K562 (cell line): Measurements from ENCODE around the gene WIPF1. TPM values are rescaled to one million over a fixed set of nuclear protein-coding genes. Genes with fewer than 3 reads are reported as not detected.

Experiments
- ATAC-seq: fragments of 200-7000 bp; cut with Tn5 transposase; 3 replicates; pipeline ENCODE4 v1.9.1; 2020; ENCODE audit warnings: moderate library complexity
- BruUV-seq: library from RNA; stranded (reverse); fragments of 400-500 nt; replicated peaks from 2 replicates; lab custom pipeline; 2021; lab: Mats Ljungman, UMichigan
- CTCF ChIA-PET: fragments of 300-600 bp; formaldehyde crosslinking; extraction: SDS; loops from one replicate; lab custom pipeline; 2021; ENCODE audit warnings: low intra/inter-chr PET ratio; lab: Yijun Ruan, JAX
- POLR2A ChIA-PET: fragments of 300-600, 350-650 bp; sonication (Branson Sonifier 250); formaldehyde crosslinking; extraction: SDS; loops from one replicate; lab custom pipeline; 2021; ENCODE audit warnings: antibody characterized with exemption, inconsistent platforms; lab: Yijun Ruan, JAX
- DNase-seq, 4 experiments: peaks; one replicate each; pipeline versions ENCODE4 v3.0.0 to v3.0.0-alpha.2; 2011 to 2018; ENCODE audit warnings: low spot score in 3 of 4, mixed read lengths in 3 of 4; ENCODE audit errors: extremely low read depth in 1 of 4
- FAIRE-seq: peaks from 2 replicates; lab custom pipeline; 2011; peaks lifted over from hg19 to GRCh38; lab: Jason Lieb, UNC
- H2AFZ ChIP-seq: 2 replicates; pipeline ENCODE4 v1.6.0; 2011; ENCODE audit warnings: low read depth, low read length, control low read depth, inconsistent platforms
- H3K27ac ChIP-seq: fragments of 200-600 bp; 3 replicates; pipeline ENCODE4 v1.8.0; 2011; ENCODE audit warnings: low read depth, mild to moderate bottlenecking, control low read depth, inconsistent platforms, low read length, moderate library complexity, mixed read lengths; ENCODE audit errors: extremely low read depth
- H3K27me3 ChIP-seq, 2 experiments: fragments of 300-600 bp in 1 of 2; 2 replicates in 1 of 2; 3 replicates in 1 of 2; pipeline versions ENCODE4 v1.6.0 to v1.8.0; 2011; ENCODE audit warnings: inconsistent platforms in 2 of 2, low read length in 2 of 2, mild to moderate bottlenecking in 1 of 2, mixed read lengths in 1 of 2, moderate library complexity in 1 of 2; ENCODE audit not compliant: control insufficient read depth in 2 of 2, insufficient read depth in 2 of 2
- H3K36me3 ChIP-seq: fragments of 300-600 bp; 3 replicates; pipeline ENCODE4 v1.8.0; 2011; ENCODE audit warnings: mild to moderate bottlenecking, low read length, inconsistent platforms; ENCODE audit not compliant: control insufficient read depth, insufficient read depth
- H3K4me1 ChIP-seq, 2 experiments: fragments of 200-600 bp in 1 of 2; replicated peaks in 1 of 2; 2 replicates in 1 of 2; 3 replicates in 1 of 2; pipeline versions ENCODE4 v1.5.1 to v1.8.0; 2011; ENCODE audit warnings: inconsistent platforms in 2 of 2, low read length in 2 of 2, mild to moderate bottlenecking in 1 of 2, mixed read lengths in 1 of 2, moderate library complexity in 1 of 2; ENCODE audit not compliant: control insufficient read depth in 2 of 2, insufficient read depth in 2 of 2
- H3K4me2 ChIP-seq: 2 replicates; pipeline ENCODE4 v1.6.1; 2011; ENCODE audit warnings: low read length, control low read depth, inconsistent platforms, mixed read lengths; ENCODE audit not compliant: insufficient read depth
- H3K4me3 ChIP-seq: fragments of 200-600 bp; sonication (generic), shearing (Covaris generic); 2 replicates; pipeline ENCODE4 v1.5.1; 2016; ENCODE audit warnings: control low read depth, inconsistent platforms
- H3K79me2 ChIP-seq: fragments of 200-600 bp; 3 replicates; pipeline ENCODE4 v1.8.0; 2011; ENCODE audit warnings: low read length, inconsistent platforms; ENCODE audit not compliant: control insufficient read depth, insufficient read depth
- H3K9ac ChIP-seq, 2 experiments: 2 replicates each; pipeline versions ENCODE4 v1.6.0 to v1.6.1; 2011; ENCODE audit warnings: low read depth in 2 of 2, low read length in 2 of 2, control low read depth in 1 of 2, inconsistent platforms in 1 of 2, mild to moderate bottlenecking in 1 of 2, mixed read lengths in 1 of 2; ENCODE audit not compliant: insufficient read depth in 1 of 2
- H3K9me1 ChIP-seq: one replicate; pipeline ENCODE4 v1.6.0; 2011; ENCODE audit warnings: inconsistent platforms, mild to moderate bottlenecking, low read length, moderate library complexity; ENCODE audit not compliant: control insufficient read depth, insufficient read depth
- H3K9me3 ChIP-seq: replicated peaks from 2 replicates; pipeline ENCODE4 v1.5.1; 2011; ENCODE audit warnings: low read depth, low read length, inconsistent platforms; ENCODE audit not compliant: control insufficient read depth, insufficient read depth
- H4K20me1 ChIP-seq: replicated peaks from 2 replicates; pipeline ENCODE4 v1.6.1; 2011; ENCODE audit warnings: low read length, inconsistent platforms, mixed read lengths; ENCODE audit not compliant: control insufficient read depth, insufficient read depth
- FUS ChIP-seq: fragments of 200-400 bp; formaldehyde crosslinking; optimal IDR thresholded peaks from 2 replicates; pipeline ENCODE3; 2017; ENCODE audit warnings: low read depth, low read length
- GTF2F1 ChIP-seq: IDR thresholded peaks from 2 replicates; pipeline ENCODE4 v1.6.1; 2011; ENCODE audit warnings: low read depth, low read length, improper control_type of control experiment
- HOXB6 ChIP-seq: fragments of 250-450 bp; sonication (Bioruptor Pico); IDR thresholded peaks from 2 replicates; pipeline ENCODE4 v1.5.1; 2022; ENCODE audit warnings: mild to moderate bottlenecking, borderline replicate concordance
- NR1H2 ChIP-seq: sonication (generic); formaldehyde crosslinking; IDR thresholded peaks from 2 replicates; pipeline ENCODE4 v1.4.0; 2020; ENCODE audit warnings: mild to moderate bottlenecking, missing genetic modification reagents
- SFPQ ChIP-seq: fragments of 200-400 bp; formaldehyde crosslinking; IDR thresholded peaks from 2 replicates; pipeline ENCODE4 v1.6.1; 2017; ENCODE audit warnings: mild to moderate bottlenecking, low read depth, low read length, moderate library complexity
- TOE1 ChIP-seq, 2 experiments: fragments of 450-650 bp in 1 of 2; sonication (generic) in 1 of 2; formaldehyde crosslinking in 1 of 2; IDR thresholded peaks; 2 replicates each; pipeline versions ENCODE4 v1.7.1 to v1.8.0; 2016 to 2022; ENCODE audit warnings: borderline replicate concordance in 2 of 2, mild to moderate bottlenecking in 2 of 2, antibody characterized with exemption in 1 of 2, inconsistent platforms in 1 of 2, low read depth in 1 of 2, missing genetic modification reagents in 1 of 2, moderate library complexity in 1 of 2
- WGBS: fragments of 100-300 bp; shearing (Covaris generic); methylation state at CpG from one replicate; pipeline ENCODE4 v1.1.6; 2016; ENCODE audit warnings: low coverage, mixed read lengths; ENCODE audit not compliant: insufficient coverage; ENCODE audit errors: missing lambda C conversion rate; 5-methylcytosine and 5-hydroxymethylcytosine counted together
- in situ Hi-C: fragments of 300-500 bp; cut with MboI; formaldehyde crosslinking; loops from 4 replicates; pipeline ENCODE4 v1.15.0; 2018; ENCODE audit warnings: inconsistent platforms, mixed read lengths
- intact Hi-C: fragments of 100-400 bp; cut with micrococcal nuclease; formaldehyde crosslinking; loops from 2 replicates; pipeline ENCODE4 v1.14.2; 2022
- polyA plus RNA-seq, 8 experiments: library from polyadenylated mRNA; depleted of rRNA in 4 of 8; stranded (reverse) in 5 of 8; unstranded in 3 of 8; fragments of >200 nt; fragmentation: Nextera tagmentation in 2 of 8; fragmentation: Illumina TruSeq in 1 of 8; extraction: Ambion mirVana in 2 of 8; extraction: Trizol in 1 of 8; gene quantifications; 2 replicates each; pipeline versions ENCODE4 v1.2.1 to v1.2.3, GENCODE V29; 2011 to 2014; ENCODE audit warnings: inconsistent platforms in 1 of 8, missing spikeins in 1 of 8
- total RNA-seq, 7 experiments: library from RNA; depleted of rRNA in 6 of 7; stranded (reverse); fragments of >200 nt in 6 of 7; fragmentation: Illumina TruSeq in 2 of 7; extraction: Trizol in 2 of 7; gene quantifications; 2 replicates each; pipeline versions ENCODE4 v1.2.1 to v1.2.3, GENCODE V29; 2011 to 2021; ENCODE audit warnings: low replicate concordance in 1 of 7

WIPF1 gene
- total and polyA plus RNA-seq, 9 of the 15 experiments (the other 6 are each of a cell fraction or from before 2014, with no cell fraction given), result 0.54 to 4.9 (median 2.4) TPM

GRCh38 chr2:174607989-174608865 lies 10.6 kb upstream of the WIPF1 start:
- H3K4me2 ChIP-seq, result no peak overlapping the region
- 12% methylated on average over 5 of the region's 5 CpGs for WGBS

More at GRCh38 chr2:174607989-174608865, 10.6 kb upstream of the WIPF1 start:
- Histone ChIP-seq H3K4me1 (peaks cover 0 to 7% of the 10 kb centered on the region in 2 experiments; a peak in 2 of 5 replicates), H3K27me3 (no peaks in the 10 kb centered on the region; a peak in 2 of 5 replicates), H3K36me3 (no peaks in the 10 kb centered on the region), H3K9me1 (no peaks in the 10 kb centered on the region), H4K20me1 (no peaks in the 10 kb centered on the region), H3K27ac (no peak overlapping the region), H3K9me3 (no peaks in the 10 kb centered on the region), H3K79me2 (no peaks in the 10 kb centered on the region), H3K9ac (no peak overlapping the region), H3K4me3 (no peak overlapping the region), H2AFZ (no peak overlapping the region)
- intact Hi-C loops, result no loop called here
- ChIA-PET POLR2A (no interaction called here), CTCF (interaction anchor here (0.6 kb wide), 1 partner anchor 112 kb away, joined by 3 read pairs; no protein-coding TSS in a partner anchor)
- BruUV-seq, result no TSS peak
- ATAC-seq, result no peak
- no peak for FAIRE-seq
- in situ Hi-C loops, result no loop called here
- no peak for TF ChIP-seq FUS
- TF ChIP-seq GTF2F1, result no peak
- no peak for TF ChIP-seq NR1H2 (CRISPR knock-in tag)
- TF ChIP-seq HOXB6 (CRISPR knock-in tag), result no peak
- TF ChIP-seq TOE1 (IDR thresholded peaks at IDR 0.05; ENCODE audit: borderline replicate concordance), result no peak
- no peak for TF ChIP-seq TOE1 (CRISPR knock-in tag; IDR thresholded peaks at IDR 0.05; ENCODE audit: borderline replicate concordance, low read depth)
- no peak for TF ChIP-seq SFPQ
- no peak for DNase-seq
